HG02840 (cell line): ENCODE results near the gene TAS2R41.
"Not testable (repeated sequence)": the region's sequence is repeated elsewhere in the genome, so short reads cannot be mapped to it uniquely, and the experiment has no call there.

Experiments
- ATAC-seq: cut with Tn5 transposase; IDR thresholded peaks from one replicate; pipeline ENCODE4 v1.9.1; 2021; ENCODE audit warnings: mild to moderate bottlenecking, moderate library complexity, moderate number of reproducible peaks; ENCODE audit not compliant: unreplicated experiment, low FRiP score

The TAS2R41 gene

GRCh38 chr7:143455942-143456341 lies 21.7 kb upstream of the TAS2R41 start:
- ATAC-seq: no peak

GRCh38 chr7:143456992-143457793 lies 20.5 kb upstream of the TAS2R41 start:
- ATAC-seq: no peak

DNA sequence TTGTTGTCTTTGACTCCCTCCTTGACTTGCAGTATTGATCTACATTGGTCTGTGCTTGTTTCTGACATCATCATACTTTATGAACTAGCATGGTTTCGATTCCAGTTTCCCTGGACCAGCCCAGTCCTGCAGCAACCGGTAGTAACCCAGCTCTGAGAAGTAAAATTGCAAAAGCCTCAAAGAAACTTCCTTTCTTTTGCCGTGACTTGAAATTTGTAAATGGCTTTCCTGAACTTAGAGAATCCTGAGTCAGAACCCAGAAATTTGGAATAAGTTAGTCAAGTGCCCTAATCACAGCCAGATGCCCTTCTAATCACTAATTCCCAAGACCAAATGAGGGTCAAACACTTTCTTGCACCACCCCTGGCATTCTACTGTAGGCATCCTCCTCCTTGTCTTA lies 19.4 kb upstream of the TAS2R41 start:
- ATAC-seq: no peak

GRCh38 chr7:143458681-143459080 lies 19.0 kb upstream of the TAS2R41 start:
- ATAC-seq: no peak

- ATAC-seq: no peak
Measured at GRCh38 chr7:143459359-143459758, 18.3 kb upstream of the TAS2R41 start.

DNA sequence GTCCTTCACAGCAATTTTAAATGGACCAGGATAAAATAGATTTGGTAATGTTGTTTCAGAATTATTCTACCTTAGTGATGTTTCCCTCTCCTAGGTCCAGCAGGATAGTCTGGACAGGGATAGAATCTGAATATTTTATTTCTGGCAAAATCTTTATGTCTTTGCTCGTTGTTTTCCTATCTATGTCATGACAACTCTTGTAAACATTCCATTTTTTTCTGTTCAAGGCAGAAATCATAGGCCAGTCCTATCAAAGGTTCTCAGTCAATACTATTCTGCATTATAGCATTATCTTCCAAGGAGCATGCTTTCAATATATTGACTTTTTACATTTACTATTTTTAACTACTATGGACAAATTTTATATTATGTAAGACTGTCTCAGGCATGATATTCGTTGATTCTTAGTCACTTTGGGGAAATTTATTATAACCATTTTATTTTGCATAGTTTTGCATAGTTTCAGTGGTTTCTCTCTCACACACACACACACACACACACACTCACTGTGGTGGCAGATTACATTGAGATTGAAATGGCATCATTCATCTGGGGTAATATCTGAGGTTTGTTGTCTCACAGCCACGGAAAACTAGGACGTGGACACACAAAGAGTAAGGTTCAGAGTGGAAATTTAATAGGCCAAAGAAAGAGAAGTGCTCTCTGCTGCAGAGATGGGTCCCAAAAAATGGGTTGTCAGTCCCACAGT lies 17.2 kb upstream of the TAS2R41 start:
- ATAC-seq: no peak

- no peak for ATAC-seq
Measured at GRCh38 chr7:143462045-143462444, 15.6 kb upstream of the TAS2R41 start.

GRCh38 chr7:143463556-143463955 lies 14.1 kb upstream of the TAS2R41 start:
- no peak for ATAC-seq

GRCh38 chr7:143463957-143464356 lies 13.7 kb upstream of the TAS2R41 start:
- ATAC-seq: no peak

DNA sequence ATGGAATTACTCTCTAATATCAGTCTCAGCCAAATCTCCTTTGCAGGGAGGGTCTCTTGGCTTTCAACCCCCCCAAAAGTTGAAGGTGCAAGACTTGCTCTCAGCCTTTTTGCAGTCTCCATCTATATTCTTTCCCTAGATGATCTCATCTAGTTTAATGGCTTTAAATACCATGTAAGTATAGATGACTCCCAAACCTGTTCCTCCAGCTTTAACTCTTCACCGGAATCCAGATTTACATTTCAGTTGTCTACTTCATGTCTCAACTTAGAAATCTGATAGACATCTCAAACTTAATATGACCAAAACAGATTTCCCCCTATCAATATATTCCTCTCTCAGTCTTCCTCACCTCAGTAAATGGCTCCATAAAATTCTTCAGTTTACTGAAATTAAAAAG lies 9.9 kb upstream of the TAS2R41 start:
- ATAC-seq: no peak

GRCh38 chr7:143472071-143472689 lies 5.5 kb upstream of the TAS2R41 start:
- ATAC-seq: not testable (repeated sequence)

GRCh38 chr7:143479055-143479766 lies 1.5 kb downstream of the TAS2R41 start:
- no peak for ATAC-seq

- ATAC-seq: no peak
Measured at GRCh38 chr7:143480501-143480900, 2.8 kb downstream of the TAS2R41 start.

GRCh38 chr7:143484119-143484518 lies 6.4 kb downstream of the TAS2R41 start:
- ATAC-seq: no peak

- ATAC-seq: no peak
Measured at GRCh38 chr7:143485094-143485493, 7.4 kb downstream of the TAS2R41 start.

DNA sequence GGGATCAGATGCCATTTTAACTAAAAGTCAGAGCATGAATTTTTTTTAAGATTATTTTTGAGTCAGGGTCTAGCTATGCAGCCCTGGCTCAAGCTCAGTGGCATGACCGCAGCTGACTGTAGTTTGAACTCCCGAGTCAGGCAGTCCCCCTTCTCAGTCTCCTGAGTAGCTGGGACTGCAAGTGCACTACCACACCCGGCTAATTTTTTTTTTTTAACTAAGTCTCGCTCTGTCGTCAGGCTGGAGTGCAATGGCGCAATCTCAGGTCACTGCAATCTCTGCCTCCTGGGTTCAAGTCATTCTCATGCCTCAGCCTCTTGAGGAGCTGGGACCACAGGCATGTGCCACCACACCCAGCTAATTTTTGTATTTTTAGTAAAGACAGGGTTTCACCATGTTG lies 7.8 kb downstream of the TAS2R41 start:
- ATAC-seq: no peak

DNA sequence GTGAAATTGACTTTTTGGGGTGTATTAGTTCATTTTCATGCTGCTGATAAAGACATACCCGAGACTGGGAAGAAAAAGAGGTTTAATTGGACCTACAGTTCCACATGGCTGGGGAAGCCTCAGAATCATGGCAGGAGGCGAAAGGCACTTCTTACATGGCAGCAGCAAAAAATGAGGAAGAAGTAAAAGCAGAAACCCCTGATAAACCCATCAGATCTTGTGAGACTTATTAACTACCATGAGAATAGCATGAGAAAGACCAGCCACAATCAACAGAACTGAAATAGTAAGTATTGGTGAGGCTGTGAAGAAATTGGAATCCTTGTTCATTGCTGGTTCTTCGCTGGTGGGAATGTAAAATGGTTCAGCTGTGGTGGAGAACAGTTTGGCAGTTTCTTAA lies 8.6 kb downstream of the TAS2R41 start:
- not testable (repeated sequence) for ATAC-seq

- ATAC-seq: no peak
Measured at GRCh38 chr7:143487061-143487460, 9.4 kb downstream of the TAS2R41 start.

GRCh38 chr7:143487566-143487965 lies 9.9 kb downstream of the TAS2R41 start:
- no peak for ATAC-seq

DNA sequence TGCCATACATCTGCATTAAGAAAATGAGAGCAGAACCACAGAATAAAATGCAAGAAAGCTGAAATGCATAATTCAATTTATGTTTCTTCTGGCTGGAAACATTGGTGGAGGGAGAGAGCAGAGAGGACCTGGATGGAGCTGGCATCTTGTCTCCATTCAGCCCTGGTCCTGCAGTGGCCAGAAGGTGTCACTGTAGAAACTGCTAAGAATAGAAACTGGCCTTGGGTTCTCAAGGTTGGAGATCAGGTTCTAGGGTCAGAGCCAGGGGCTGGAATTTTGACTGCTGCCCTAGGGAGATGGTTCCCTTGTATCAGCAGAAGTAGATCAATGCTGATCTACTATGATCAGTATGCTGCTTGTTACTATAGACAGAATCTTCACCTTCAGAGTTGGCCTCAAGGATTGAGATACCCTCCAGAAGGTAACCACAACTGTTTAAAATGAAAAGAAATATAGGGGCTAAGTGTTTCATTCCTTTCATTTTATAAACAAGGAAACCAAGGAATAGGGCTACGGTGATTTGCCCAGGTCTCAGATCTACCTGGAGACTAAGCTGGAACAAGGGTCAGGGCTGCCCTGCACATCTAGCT lies 13.1 kb downstream of the TAS2R41 start:
- ATAC-seq: no peak
